K562 (cell line): Measurements from ENCODE around the gene KRTAP9-7.

Experiments used
- CBFB ChIP-seq: sonication (generic); formaldehyde crosslinking; IDR thresholded peaks from 2 replicates; pipeline ENCODE4 v1.4.0; 2020; ENCODE audit warnings: mild to moderate bottlenecking, missing genetic modification reagents
- CTCF ChIP-seq, 3 experiments: IDR thresholded peaks in 2 of 3; conservative IDR thresholded peaks in 1 of 3; 2 replicates each; pipeline ENCODE4 v1.5.1; 2011 to 2012; ENCODE audit warnings: low read length in 3 of 3, mild to moderate bottlenecking in 3 of 3, control low read depth in 2 of 3, improper control_type of control experiment in 1 of 3, inconsistent platforms in 1 of 3, low read depth in 1 of 3, mixed read lengths in 1 of 3, moderate library complexity in 1 of 3; ENCODE audit not compliant: insufficient read depth in 2 of 3
- EWSR1 ChIP-seq: fragments of 450-650 bp; IDR thresholded peaks from 2 replicates; pipeline ENCODE4 v1.6.1; 2018; ENCODE audit warnings: borderline replicate concordance, mild to moderate bottlenecking, low read depth, moderate library complexity; ENCODE audit not compliant: partially characterized antibody
- EZH2 ChIP-seq: IDR thresholded peaks from 2 replicates; pipeline ENCODE4 v1.6.1; 2012; ENCODE audit warnings: low read depth, mild to moderate bottlenecking, inconsistent platforms, low read length, borderline replicate concordance
- KLF10 ChIP-seq: fragments of 250-450 bp; sonication (Bioruptor Pico); IDR thresholded peaks from 2 replicates; pipeline ENCODE4 v1.6.1; 2021; ENCODE audit warnings: matching md5 sums
- POLR2H ChIP-seq: IDR thresholded peaks from 2 replicates; pipeline ENCODE4 v1.6.1; 2016; ENCODE audit warnings: missing genetic modification characterization, low read depth, mild to moderate bottlenecking, control low read depth, missing compliant biosample characterization, moderate library complexity
- SMAD3 ChIP-seq: fragments of 450-650 bp; formaldehyde crosslinking; conservative IDR thresholded peaks from 2 replicates; pipeline ENCODE4 v1.4.0; 2020; ENCODE audit warnings: mild to moderate bottlenecking
- USF1 ChIP-seq: sonication (generic); formaldehyde crosslinking; IDR thresholded peaks from 2 replicates; pipeline ENCODE4 v1.9.0; 2022; ENCODE audit warnings: mild to moderate bottlenecking, missing genetic modification reagents
- ZBTB33 ChIP-seq: sonication (generic); formaldehyde crosslinking; IDR thresholded peaks from 2 replicates; pipeline ENCODE4 v1.8.1; 2023; ENCODE audit warnings: mild to moderate bottlenecking, missing genetic modification reagents
- ZBTB34 ChIP-seq: fragments of 250-450 bp; sonication (Bioruptor Pico); IDR thresholded peaks from 2 replicates; pipeline ENCODE4 v1.8.0; 2021; ENCODE audit warnings: mild to moderate bottlenecking, moderate library complexity
- ZNF512 ChIP-seq: IDR thresholded peaks from 2 replicates; pipeline ENCODE4 v1.6.1; 2016; ENCODE audit warnings: missing genetic modification characterization, missing compliant biosample characterization

GRCh38 chr17:41231731-41232130, 43.8 kb upstream of the KRTAP9-7 start:
- no peak for TF ChIP-seq CTCF (IDR thresholded peaks at IDR 0.05 in 2 of 3, conservative IDR thresholded peaks at IDR 0.05 in 1 of 3; ENCODE audit: insufficient read depth in 2 of 3, low read depth in 1 of 3, low read length in 3 of 3)
- TF ChIP-seq POLR2H (tag) = no peak
- no peak for TF ChIP-seq EZH2
- no peak for TF ChIP-seq KLF10 (CRISPR knock-in tag)
- TF ChIP-seq USF1 (CRISPR knock-in tag) = no peak
- TF ChIP-seq ZBTB33 (CRISPR knock-in tag) = no peak
- TF ChIP-seq ZBTB34 (CRISPR knock-in tag) = no peak
- no peak for TF ChIP-seq SMAD3 (CRISPR knock-in tag)
- no peak for TF ChIP-seq CBFB
- TF ChIP-seq ZNF512 = no peak
- TF ChIP-seq EWSR1 = no peak
